T-helper 2 cell treated with Interferon-gamma antibody and Interleukin-4, amounts not matched to agents 5 μg/mL and 100 μg/mL, for 36 hours (primary cell): ENCODE measurements around the gene MYO19.
"Not testable (repeated sequence)": the region's sequence is repeated elsewhere in the genome, so short reads cannot be mapped to it uniquely, and the experiment has no call there.

Experiments used
- DNase-seq: peaks from one replicate; pipeline ENCODE4 v3.0.0; 2021; ENCODE audit warnings: low spot score
- H3K27ac Mint-ChIP-seq: one replicate; pipeline ENCODE4 v1.8.0; 2021; ENCODE audit warnings: mild to moderate bottlenecking, mixed read lengths
- H3K27me3 Mint-ChIP-seq: one replicate; pipeline ENCODE4 v1.8.0; 2021; ENCODE audit warnings: low read depth, mixed read lengths
- H3K36me3 Mint-ChIP-seq: one replicate; pipeline ENCODE4 v1.8.0; 2021; ENCODE audit warnings: low read depth, mixed read lengths
- H3K4me1 Mint-ChIP-seq: one replicate; pipeline ENCODE4 v1.8.0; 2021; ENCODE audit warnings: low read depth, mixed read lengths
- H3K4me3 Mint-ChIP-seq: one replicate; pipeline ENCODE4 v1.8.0; 2022; ENCODE audit warnings: mild to moderate bottlenecking, moderate library complexity, mixed read lengths
- H3K9me3 Mint-ChIP-seq: one replicate; pipeline ENCODE4 v1.8.0; 2021; ENCODE audit warnings: mixed read lengths

Gene MYO19

GRCh38 chr17:36459045-36459444 lies 75.6 kb downstream of the MYO19 start:
- Mint-ChIP-seq H3K4me3 (no peak overlapping the region), H3K4me1 (no peaks in the 10 kb centered on the region), H3K27me3 (peaks cover 11% of the 10 kb centered on the region), H3K9me3 (no peaks in the 10 kb centered on the region), H3K36me3 (no peaks in the 10 kb centered on the region), H3K27ac (no peak overlapping the region)
- no peak for DNase-seq

GRCh38 chr17:36457701-36458100 lies 77.0 kb downstream of the MYO19 start:
- DNase-seq, H3K9me3 Mint-ChIP-seq, H3K27me3 Mint-ChIP-seq, H3K4me1 Mint-ChIP-seq, H3K4me3 Mint-ChIP-seq, H3K36me3 Mint-ChIP-seq, H3K27ac Mint-ChIP-seq: not testable (repeated sequence)

- not testable (repeated sequence) for H3K4me3 Mint-ChIP-seq, H3K27me3 Mint-ChIP-seq, H3K4me1 Mint-ChIP-seq, H3K36me3 Mint-ChIP-seq, DNase-seq, H3K9me3 Mint-ChIP-seq, H3K27ac Mint-ChIP-seq
These were observed 81.8 kb downstream of the MYO19 start for GRCh38 chr17:36452888-36453287.

- not testable (repeated sequence) for H3K9me3 Mint-ChIP-seq, DNase-seq, H3K4me3 Mint-ChIP-seq, H3K27ac Mint-ChIP-seq, H3K4me1 Mint-ChIP-seq, H3K36me3 Mint-ChIP-seq, H3K27me3 Mint-ChIP-seq
These were observed 84.7 kb downstream of the MYO19 start for GRCh38 chr17:36449997-36450396.
